NCI-H446 treated with DMSO at 0.1 percent for 48 hours (cell line): Measurements from ENCODE around the gene GALNT11.
"Not testable (repeated sequence)": the region's sequence is repeated elsewhere in the genome, so short reads cannot be mapped to it uniquely, and the experiment has no call there.

Source experiments
- DNase-seq: peaks from one replicate; lab custom pipeline; 2025; lab: John Stamatoyannopoulos, UW

Gene GALNT11

DNA sequence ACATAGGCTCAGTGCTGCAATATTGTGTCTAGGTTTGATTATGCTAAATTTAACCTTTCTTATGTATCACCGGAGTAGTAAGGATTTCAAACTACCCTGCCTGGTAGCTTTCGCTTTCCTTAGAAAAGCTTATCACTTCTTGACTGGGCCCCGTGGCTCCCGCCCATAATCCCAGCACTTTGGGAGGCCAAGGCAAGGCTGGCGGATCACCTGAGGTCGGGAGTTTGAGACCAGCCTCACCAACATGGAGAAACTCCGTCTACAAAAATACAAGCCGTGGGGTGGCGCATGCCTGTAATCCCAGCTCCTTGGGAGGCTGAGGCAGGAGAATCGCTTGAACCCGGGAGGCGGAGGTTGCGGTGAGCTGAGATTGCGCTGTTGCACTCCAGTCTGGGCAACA is 49.9 kb downstream of the GALNT11 start:
- DNase-seq, result not testable (repeated sequence)

DNA sequence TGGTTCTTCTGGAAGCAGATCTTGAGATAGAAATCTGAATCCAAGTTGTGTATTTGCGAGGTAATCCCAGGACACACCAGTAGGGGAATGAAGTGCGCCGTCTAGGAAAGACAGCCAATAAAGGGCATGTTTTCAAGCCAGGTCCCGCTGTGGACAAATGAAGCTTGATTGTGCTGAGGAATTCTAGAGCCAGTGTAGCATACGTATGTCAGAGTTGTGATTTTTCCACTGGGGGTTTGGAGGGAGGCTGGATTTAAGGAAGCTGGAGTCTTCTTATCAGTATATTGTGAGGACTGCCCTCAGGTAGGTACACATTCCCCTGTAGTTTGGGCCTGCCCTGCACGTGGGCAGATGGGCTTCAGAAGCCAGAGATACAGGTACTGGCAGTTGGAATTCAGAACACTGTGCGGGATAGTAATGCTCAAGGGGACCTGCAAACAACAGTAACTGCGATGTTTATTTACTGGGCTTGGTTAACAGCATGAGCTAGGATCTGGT is 50.9 kb downstream of the GALNT11 start:
- DNase-seq, result no peak

- DNase-seq, result no peak
Observed at GRCh38 chr7:152076940-152077933, 51.8 kb downstream of the GALNT11 start.

GRCh38 chr7:152078025-152078424 is 52.6 kb downstream of the GALNT11 start:
- no peak for DNase-seq

DNA sequence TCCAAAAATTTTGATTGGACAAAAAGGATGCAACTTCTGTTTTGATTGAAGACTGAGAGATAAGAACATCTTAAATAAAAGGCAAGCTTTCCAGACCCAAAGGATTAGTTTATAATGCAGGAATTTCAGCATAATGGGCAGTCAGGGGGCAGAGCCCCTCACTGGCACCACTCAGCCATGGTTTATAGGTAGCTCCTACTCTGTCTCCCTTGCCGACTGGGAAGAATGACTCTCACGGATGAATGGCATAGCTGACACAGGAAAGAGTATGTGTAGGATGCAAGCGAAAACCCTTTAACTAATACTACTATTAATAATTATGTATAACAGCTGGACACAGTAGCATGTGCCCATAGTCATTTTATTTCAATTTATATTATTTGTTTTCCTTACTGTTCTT is 53.3 kb downstream of the GALNT11 start:
- no peak for DNase-seq

DNA sequence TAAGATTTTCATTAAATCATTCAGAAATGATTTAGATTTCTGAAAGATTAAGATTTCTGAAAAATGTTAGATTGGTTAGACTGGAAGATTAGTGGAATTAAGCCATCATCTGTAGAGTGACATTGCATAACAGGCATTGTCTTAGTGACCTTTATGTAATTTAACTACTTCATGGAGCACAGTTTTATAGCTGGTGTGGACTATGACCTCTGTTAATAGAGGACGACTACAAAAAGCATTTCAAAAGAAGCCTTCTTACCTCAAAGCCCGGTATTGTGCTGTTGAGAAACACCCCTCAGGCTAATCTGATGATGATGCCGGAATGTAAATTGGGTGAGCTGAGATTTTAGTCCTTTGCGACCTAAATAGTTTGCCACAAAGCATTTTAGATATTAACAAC is 55.6 kb downstream of the GALNT11 start:
- no peak for DNase-seq

DNA sequence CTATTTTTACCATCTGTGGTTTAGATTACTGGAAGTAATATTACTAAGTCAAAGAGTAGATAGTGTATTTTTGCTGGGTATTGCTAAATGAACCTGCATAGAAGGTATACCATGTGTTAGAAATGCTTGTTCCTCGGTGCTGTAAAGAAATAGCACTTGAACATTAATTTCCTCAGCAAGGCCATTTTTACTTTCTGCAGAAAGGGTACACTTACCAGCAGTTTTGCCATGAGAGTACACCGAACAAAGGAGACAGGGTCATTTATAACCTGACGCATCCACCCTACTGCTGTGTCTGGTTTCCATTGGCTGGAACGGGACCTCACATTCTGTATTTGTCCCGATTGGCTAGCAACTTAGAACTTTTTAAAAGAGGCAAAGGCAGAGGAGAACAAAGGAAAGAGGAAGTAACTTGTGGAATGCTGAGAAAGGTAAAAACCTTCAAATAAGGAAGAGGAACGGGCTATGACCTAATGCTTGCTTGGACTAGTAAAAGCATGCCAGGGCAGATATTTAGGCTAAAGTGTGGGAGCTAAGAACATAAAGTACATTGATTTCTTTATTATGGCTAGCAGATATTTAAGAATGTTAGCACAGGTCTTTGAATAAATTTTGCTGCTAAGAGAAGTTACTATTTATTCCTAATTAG is 56.7 kb downstream of the GALNT11 start:
- not testable (repeated sequence) for DNase-seq

- no peak for DNase-seq
Observed at GRCh38 chr7:152085131-152085530, 59.7 kb downstream of the GALNT11 start.

GRCh38 chr7:152086513-152086912 is 61.0 kb downstream of the GALNT11 start:
- DNase-seq, result no peak

DNA sequence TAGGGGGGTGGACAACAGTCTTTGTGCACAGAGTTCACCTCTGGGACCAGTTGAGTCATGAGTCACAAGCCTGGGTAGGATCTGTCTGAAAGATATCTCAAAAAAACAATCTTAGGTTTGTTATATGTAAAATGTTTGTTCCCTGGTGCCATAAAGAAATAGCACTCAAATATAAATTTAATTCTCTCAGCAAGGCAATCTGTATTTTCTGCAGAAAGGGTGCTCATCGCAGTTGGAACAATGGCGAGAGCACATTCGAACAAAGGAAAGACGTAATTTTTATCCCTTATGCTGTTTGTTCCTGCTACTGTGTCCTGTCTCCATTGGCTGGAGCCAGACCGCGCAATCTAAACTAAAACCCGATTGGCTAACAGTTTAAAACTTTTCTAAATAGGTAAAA is 63.7 kb downstream of the GALNT11 start:
- no peak for DNase-seq

DNA sequence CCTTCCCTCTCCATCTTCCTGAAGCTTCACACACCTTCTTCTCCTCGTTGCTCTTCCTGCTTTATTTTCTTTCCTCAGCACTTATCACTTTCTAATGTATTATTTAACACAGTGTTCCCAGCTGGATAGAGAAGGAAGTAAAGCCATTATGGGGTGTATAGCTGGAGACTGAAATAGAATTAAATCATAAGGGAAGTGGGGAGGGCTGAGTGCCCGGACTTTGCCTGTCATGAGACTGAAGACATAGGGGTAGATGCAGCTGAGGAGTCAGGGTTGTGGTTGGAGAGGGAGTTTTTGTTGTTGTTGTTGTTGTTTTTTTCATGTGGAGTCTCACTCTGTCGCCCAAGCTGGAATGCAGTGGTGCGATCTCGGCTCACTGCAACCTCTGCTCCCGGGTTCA is 65.3 kb downstream of the GALNT11 start:
- no peak for DNase-seq

DNA sequence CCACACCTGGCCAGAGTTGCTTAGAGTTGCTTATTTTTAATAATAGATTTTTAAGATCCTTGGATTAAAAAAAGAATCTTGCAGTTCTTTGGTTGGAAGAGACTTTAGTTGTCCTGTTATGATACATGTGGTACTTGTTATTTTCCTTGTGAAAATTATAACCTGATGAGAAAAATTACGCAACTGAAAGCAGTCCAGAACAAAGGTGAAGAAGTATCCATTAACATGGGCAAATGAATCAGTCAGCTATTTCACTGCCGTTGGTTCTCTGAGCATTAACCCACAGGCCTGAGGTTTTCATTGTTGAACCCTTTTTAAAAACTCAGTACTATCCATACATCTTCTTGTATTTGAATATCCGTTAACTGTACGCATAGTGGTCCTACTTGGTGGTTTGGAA is 68.2 kb downstream of the GALNT11 start:
- DNase-seq, result no peak

GRCh38 chr7:152095771-152096170 is 70.3 kb downstream of the GALNT11 start:
- no peak for DNase-seq

DNA sequence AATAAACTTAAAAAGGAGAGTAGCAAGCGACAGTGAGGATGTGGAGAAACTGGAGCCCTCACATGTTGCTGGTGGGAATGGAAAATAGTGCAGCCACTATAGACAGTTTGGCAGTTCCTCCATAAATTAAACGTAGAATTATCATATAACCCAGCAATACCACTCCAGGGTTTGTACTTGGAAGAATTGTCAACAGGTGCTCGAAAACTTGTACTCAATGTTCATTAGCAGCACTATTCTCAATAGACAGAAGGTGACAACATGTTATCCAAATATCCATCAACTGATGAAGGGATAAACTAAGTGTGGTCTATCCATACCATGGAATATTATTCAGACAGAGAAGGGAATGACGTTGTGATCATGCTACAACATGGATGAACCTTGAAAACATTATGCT is 71.9 kb downstream of the GALNT11 start:
- no peak for DNase-seq

- DNase-seq, result no peak
Observed at GRCh38 chr7:152103066-152103465, 77.6 kb downstream of the GALNT11 start.

- no peak for DNase-seq
Observed at GRCh38 chr7:152103691-152104090, 78.2 kb downstream of the GALNT11 start.

GRCh38 chr7:152105205-152105604 is 79.7 kb downstream of the GALNT11 start:
- no peak for DNase-seq

DNA sequence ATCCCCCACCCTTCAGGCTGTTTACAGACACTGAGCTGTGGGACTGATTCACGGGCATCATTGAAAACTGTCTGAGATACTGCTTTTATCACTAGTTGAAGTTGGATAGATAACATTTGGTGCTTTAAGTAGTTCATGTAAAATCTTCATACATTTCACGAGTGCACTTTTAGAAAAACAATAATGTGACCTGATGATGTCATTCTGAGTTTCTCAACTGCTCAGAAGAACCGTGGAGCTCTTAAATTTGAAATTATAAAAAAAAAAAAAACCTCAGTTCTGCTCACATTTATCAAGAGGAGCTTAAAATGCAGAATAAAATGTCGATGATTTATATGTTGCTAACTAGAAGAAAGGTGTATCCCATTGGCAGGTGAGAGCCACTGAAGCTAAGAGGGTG is 81.5 kb downstream of the GALNT11 start:
- DNase-seq, result no peak

DNA sequence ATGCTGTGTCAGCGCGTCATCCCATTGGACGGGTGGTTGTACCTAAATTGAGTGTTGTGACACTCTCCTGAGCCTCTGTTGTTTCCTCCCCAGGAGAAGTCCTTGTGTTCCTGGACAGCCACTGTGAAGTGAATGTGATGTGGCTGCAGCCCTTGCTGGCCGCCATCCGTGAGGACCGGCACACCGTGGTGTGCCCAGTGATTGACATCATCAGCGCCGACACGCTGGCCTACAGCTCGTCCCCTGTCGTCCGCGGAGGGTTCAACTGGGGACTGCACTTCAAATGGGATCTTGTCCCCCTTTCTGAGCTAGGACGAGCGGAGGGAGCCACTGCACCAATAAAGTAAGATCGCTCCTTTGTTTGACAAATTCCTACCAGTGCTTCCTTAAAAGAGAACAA is 82.5 kb downstream of the GALNT11 start:
- no peak for DNase-seq

- DNase-seq, result no peak
Observed at GRCh38 chr7:152108359-152108758, 82.9 kb downstream of the GALNT11 start.

- DNase-seq, result no peak
Observed at GRCh38 chr7:152112829-152113228, 87.4 kb downstream of the GALNT11 start.

- no peak for DNase-seq
Observed at GRCh38 chr7:152115021-152115718, 89.7 kb downstream of the GALNT11 start.

DNA sequence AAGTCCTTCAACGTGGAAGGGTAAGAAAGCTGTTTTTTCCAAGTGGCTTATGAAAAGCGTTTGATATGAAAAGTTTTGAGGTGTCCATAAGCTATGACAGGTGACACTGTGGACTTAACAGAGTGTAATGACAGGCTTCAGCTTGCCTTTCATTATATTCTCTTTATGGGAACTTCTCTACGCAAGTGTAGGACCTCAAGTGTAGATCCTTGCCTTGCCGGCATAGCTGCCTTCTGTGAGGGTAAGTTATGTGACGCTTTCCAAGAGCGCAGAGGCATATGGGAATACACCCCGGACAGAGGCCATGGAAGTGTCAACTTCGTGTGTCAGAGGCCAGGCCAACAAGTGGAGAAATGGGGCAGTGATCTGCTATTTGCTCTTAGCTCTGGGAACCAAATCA is 91.9 kb downstream of the GALNT11 start:
- DNase-seq, result no peak
